Measurements from ENCODE around the gene CAPZB.

- TF ChIP-seq POLR2AphosphoS5 (IDR thresholded peaks at IDR 0.05) (no peak), POLR2A (IDR thresholded peaks at IDR 0.05) (no peak), CTCF (IDR thresholded peaks at IDR 0.05 in 8 of 11, conservative IDR thresholded peaks at IDR 0.05 in 3 of 11) (no peak)
These were observed 126.6 kb downstream of the CAPZB start for GRCh38 chr1:19358710-19359109.

Measured in spleen (tissue), 7 donors.